ENCODE data around the gene FRMD1.

FRMD1 gene

GRCh38 chr6:168105813-168106632 is 27.0 kb upstream of the FRMD1 start:
- no peak for ATAC-seq (replicated peaks)
- Mint-ChIP-seq H3K4me1 (ENCODE audit: low read depth in 2 of 2) (no peaks in the 10 kb centered on the region), H3K9me3 (no peaks in the 10 kb centered on the region), H3K27ac (no peak overlapping the region), H3K27me3 (peaks cover 55 to 60% of the 10 kb centered on the region in 2 donors), H3K4me3 (no peak overlapping the region), H3K36me3 (ENCODE audit: insufficient read depth) (no peaks in the 10 kb centered on the region)
- no peak for DNase-seq

- H3K4me3 Mint-ChIP-seq = no peak overlapping the region
- DNase-seq (no peak), ATAC-seq (replicated peaks) (no peak)
- peaks cover 54 to 71% of the 10 kb centered on the region in 2 donors for H3K27me3 Mint-ChIP-seq
- no peaks in the 10 kb centered on the region for H3K4me1 Mint-ChIP-seq (ENCODE audit: low read depth in 2 of 2)
- no peaks in the 10 kb centered on the region for H3K9me3 Mint-ChIP-seq
- H3K27ac Mint-ChIP-seq = no peak overlapping the region
- no peaks in the 10 kb centered on the region for H3K36me3 Mint-ChIP-seq (ENCODE audit: insufficient read depth)
Observed at GRCh38 chr6:168104636-168105035, 25.6 kb upstream of the FRMD1 start.

DNA sequence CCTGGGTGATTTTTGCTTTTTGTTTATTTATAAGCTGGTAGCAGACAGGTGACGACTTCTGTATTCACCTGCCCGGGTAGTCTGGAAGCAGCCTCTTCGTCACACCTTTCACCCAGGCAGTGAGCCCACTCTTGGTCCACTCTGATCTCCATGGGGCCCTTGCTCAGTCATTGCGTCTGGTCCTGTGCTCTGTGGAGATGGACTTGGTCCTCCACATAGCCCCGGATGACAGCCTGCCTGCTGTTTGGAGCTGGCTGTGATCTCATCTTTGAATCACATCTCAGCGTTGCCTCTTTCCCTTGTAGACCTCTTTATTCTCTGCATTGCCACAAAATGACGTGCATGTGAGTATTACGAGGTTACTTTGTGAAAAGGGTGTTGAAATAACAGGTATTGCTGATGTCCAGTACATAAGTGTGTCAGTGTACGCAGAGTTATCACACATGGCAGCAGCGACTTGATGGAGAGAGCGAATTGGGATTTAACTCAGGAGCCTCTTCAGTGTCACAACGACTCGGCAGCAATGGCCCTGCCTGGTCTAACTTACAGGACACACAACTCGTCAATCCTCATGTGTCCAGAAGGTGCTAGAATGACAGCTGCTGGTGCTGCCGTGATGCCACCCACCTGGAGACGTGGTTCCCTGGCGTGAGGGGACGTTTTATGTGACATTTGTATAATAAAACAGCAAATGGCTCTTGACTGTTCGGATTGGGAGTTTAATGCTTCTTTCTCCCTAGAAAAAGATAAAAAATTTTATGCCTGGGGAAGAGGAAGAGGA is 24.2 kb upstream of the FRMD1 start:
- ATAC-seq (replicated peaks) = no peak
- Mint-ChIP-seq H3K27me3 (peaks cover 58 to 73% of the 10 kb centered on the region in 2 donors), H3K36me3 (ENCODE audit: insufficient read depth) (no peaks in the 10 kb centered on the region), H3K4me1 (ENCODE audit: low read depth in 2 of 2) (no peaks in the 10 kb centered on the region), H3K4me3 (no peak overlapping the region), H3K9me3 (no peaks in the 10 kb centered on the region), H3K27ac (no peak overlapping the region)
- no peak for DNase-seq

GRCh38 chr6:168102315-168102985 is 23.4 kb upstream of the FRMD1 start:
- no peaks in the 10 kb centered on the region for H3K36me3 Mint-ChIP-seq (ENCODE audit: insufficient read depth)
- ATAC-seq (replicated peaks) = no peak
- H3K27ac Mint-ChIP-seq = no peak overlapping the region
- no peak overlapping the region for H3K4me3 Mint-ChIP-seq
- H3K4me1 Mint-ChIP-seq (ENCODE audit: low read depth in 2 of 2) = no peaks in the 10 kb centered on the region
- no peaks in the 10 kb centered on the region for H3K9me3 Mint-ChIP-seq
- H3K27me3 Mint-ChIP-seq = peaks cover 63 to 81% of the 10 kb centered on the region in 2 donors
- DNase-seq = no peak

DNA sequence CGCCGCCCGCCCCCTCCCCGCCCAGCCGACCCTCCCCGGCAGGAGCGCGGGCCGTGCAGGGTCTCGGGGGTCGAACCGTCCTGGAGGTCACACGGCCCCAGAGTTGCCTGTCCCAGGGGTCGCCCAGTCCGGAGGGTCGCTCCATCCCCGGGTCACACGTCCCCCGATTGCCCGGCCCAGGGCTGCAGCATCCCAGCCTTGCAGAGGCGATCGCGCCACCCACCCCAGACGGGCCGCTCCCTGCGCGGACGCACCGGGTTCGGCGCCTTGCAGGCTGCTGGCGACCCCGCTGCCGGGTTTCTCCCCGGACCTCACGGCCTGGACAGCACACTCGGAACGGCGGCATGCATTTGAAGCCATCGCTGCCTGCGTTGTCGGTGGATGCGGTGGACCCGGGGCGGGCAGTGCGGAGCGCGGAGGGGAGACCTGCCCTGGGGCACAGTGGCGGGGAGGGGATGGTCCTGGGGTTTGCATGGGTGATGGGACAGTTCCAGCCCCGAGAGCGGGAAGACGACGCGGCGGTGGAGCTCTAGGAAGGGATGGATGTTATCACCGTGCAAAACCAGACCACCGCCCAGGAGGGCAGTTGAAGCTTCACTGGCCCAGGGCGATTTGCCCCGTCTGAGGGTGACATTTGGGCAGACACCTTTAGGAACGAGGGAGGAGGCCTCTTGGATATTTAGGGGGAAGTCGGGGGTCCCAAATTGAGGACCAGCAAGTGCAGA is 22.7 kb upstream of the FRMD1 start:
- Mint-ChIP-seq H3K27ac (no peak overlapping the region), H3K9me3 (no peaks in the 10 kb centered on the region), H3K4me3 (no peak overlapping the region), H3K36me3 (ENCODE audit: insufficient read depth) (no peaks in the 10 kb centered on the region), H3K27me3 (peaks cover 63 to 88% of the 10 kb centered on the region in 2 donors), H3K4me1 (ENCODE audit: low read depth in 2 of 2) (no peaks in the 10 kb centered on the region)
- DNase-seq (no peak), ATAC-seq (replicated peaks) (no peak)

DNA sequence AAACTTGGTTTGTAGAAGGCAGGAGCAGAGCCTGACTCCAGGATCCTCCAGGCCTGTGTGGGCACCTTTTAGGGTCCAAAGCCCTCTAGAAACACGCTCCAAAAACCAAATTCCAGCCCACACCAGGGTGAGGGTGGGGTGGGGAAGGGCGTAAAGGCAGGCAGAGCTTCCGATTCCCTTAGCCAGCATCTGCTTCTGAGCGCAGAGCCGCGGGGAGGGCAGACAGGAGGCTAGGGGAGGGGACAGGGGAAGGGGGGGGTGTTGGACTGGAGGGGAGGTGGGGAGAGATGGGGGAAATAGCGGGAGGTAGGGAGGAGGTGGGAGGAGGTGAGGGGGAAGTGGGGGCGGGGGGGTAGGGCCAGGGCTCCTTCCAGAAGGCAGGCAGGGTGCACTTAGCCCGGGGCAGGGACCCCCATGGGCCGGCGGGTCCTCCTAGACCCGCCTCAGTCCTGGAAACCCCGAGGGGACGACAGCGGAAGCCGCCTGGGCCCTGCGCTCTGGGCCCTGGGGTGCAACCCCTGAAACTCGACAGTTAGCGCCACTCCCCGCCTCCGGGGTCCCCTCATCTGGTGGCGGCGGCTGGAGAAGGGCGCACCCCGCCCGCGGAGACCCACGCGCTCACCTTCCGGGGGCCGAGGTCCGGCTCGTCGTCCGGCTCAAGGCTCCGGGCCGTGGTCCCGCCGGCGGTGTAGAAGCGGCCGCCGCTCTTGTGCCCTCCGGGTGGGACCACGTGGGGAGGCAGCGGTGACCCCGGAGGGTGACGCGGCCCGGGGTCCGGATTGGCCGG is 22.0 kb upstream of the FRMD1 start:
- Mint-ChIP-seq H3K27me3 (peaks cover 57 to 88% of the 10 kb centered on the region in 2 donors), H3K4me3 (no peak overlapping the region)
- ATAC-seq (replicated peaks) = no peak

GRCh38 chr6:168100011-168100802 is 21.2 kb upstream of the FRMD1 start:
- peaks cover 49 to 80% of the 10 kb centered on the region in 2 donors for H3K27me3 Mint-ChIP-seq
- DNase-seq = no peak

More for the DNA sequence above, 22.0 kb upstream of the FRMD1 start:
- no peaks in the 10 kb centered on the region for H3K36me3 Mint-ChIP-seq (ENCODE audit: insufficient read depth)
- DNase-seq = no peak
- H3K9me3 Mint-ChIP-seq = no peaks in the 10 kb centered on the region
- no peaks in the 10 kb centered on the region for H3K4me1 Mint-ChIP-seq (ENCODE audit: low read depth in 2 of 2)
- H3K27ac Mint-ChIP-seq = no peak overlapping the region

GRCh38 chr6:168099201-168100010 is 20.4 kb upstream of the FRMD1 start:
- Mint-ChIP-seq H3K4me3 (no peak overlapping the region), H3K9me3 (no peaks in the 10 kb centered on the region), H3K4me1 (ENCODE audit: low read depth in 2 of 2) (no peaks in the 10 kb centered on the region), H3K27ac (no peak overlapping the region), H3K27me3 (peaks cover 41 to 72% of the 10 kb centered on the region in 2 donors), H3K36me3 (ENCODE audit: insufficient read depth) (no peaks in the 10 kb centered on the region)
- no peak for DNase-seq
- no peak for ATAC-seq (replicated peaks)

More at GRCh38 chr6:168100011-168100802, 21.2 kb upstream of the FRMD1 start:
- no peak overlapping the region for H3K27ac Mint-ChIP-seq
- no peaks in the 10 kb centered on the region for H3K4me1 Mint-ChIP-seq (ENCODE audit: low read depth in 2 of 2)
- no peak overlapping the region for H3K4me3 Mint-ChIP-seq
- ATAC-seq (replicated peaks) = no peak
- no peaks in the 10 kb centered on the region for H3K36me3 Mint-ChIP-seq (ENCODE audit: insufficient read depth)
- H3K9me3 Mint-ChIP-seq = no peaks in the 10 kb centered on the region

GRCh38 chr6:168098431-168098861 is 19.4 kb upstream of the FRMD1 start:
- Mint-ChIP-seq H3K4me1 (ENCODE audit: low read depth in 2 of 2) (no peaks in the 10 kb centered on the region), H3K4me3 (no peak overlapping the region), H3K27me3 (peaks cover 34 to 64% of the 10 kb centered on the region in 2 donors), H3K9me3 (no peaks in the 10 kb centered on the region), H3K27ac (no peak overlapping the region), H3K36me3 (ENCODE audit: insufficient read depth) (no peaks in the 10 kb centered on the region)
- no peak for ATAC-seq (replicated peaks)
- DNase-seq = no peak

- H3K27ac Mint-ChIP-seq = no peak overlapping the region
Observed at GRCh38 chr6:168097621-168098430, 18.8 kb upstream of the FRMD1 start.

GRCh38 chr6:168097221-168097620 is 18.2 kb upstream of the FRMD1 start:
- DNase-seq (no peak), ATAC-seq (replicated peaks) (no peak)
- Mint-ChIP-seq H3K4me1 (ENCODE audit: low read depth in 2 of 2) (no peaks in the 10 kb centered on the region), H3K27ac (no peak overlapping the region), H3K9me3 (peaks cover 0 to 7% of the 10 kb centered on the region in 2 donors), H3K27me3 (peaks cover 22 to 52% of the 10 kb centered on the region in 2 donors), H3K36me3 (ENCODE audit: insufficient read depth) (no peaks in the 10 kb centered on the region), H3K4me3 (no peak overlapping the region)

More at GRCh38 chr6:168097621-168098430, 18.8 kb upstream of the FRMD1 start:
- DNase-seq (no peak), ATAC-seq (replicated peaks) (no peak)
- Mint-ChIP-seq H3K4me1 (ENCODE audit: low read depth in 2 of 2) (no peaks in the 10 kb centered on the region), H3K36me3 (ENCODE audit: insufficient read depth) (no peaks in the 10 kb centered on the region), H3K27me3 (peaks cover 28 to 58% of the 10 kb centered on the region in 2 donors), H3K9me3 (peaks cover 0 to under 1% of the 10 kb centered on the region in 2 donors), H3K4me3 (no peak overlapping the region)
